Activated effector memory CD4-positive, alpha-beta T cell treated with anti-CD3 and anti-CD28 coated beads, Interleukin-2, amount 50 U/mL, for 16 hours (primary cell): ENCODE data around the gene RNU6-9.
"Not testable (repeated sequence)": the region's sequence is repeated elsewhere in the genome, so short reads cannot be mapped to it uniquely, and the experiment has no call there.

Experiments
- DNase-seq: peaks from one replicate; pipeline ENCODE4 v3.0.0-alpha.2; 2020

RNU6-9 gene

DNA sequence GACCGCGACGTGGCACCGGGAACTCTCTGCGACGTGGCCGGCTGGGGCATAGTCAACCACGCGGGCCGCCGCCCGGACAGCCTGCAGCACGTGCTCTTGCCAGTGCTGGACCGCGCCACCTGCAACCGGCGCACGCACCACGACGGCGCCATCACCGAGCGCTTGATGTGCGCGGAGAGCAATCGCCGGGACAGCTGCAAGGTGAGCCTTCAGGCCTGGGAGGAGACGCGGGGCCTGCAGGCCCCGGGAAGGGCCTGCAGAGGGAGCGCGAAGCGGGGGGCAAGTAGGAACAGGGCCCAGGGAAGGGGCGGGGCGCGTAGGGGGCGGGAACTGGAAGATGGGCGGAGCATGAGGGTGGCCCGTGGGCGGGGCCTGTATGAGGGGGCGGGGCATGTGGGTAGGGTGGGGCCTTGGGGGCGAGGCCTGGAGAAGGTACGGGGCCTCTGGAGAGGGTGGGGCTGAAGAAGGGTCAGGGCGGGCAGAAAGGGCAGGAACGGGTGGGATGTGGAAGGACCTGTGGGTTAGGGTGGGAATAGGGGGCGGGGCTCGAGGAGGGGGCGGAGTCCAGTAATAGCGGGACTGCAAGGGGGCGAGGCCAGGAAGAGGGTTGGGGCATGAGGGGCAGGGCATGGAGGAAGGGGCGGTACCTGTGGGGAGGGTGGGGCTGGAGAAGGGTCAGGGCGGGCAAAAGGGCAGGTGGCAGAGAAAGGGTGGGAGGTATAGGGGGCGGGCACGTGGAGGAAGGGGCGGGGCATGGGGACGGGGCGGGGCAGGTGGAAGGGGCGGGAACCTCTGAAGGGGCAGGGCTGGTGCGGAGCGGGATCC is 31.3 kb upstream of the RNU6-9 start:
- peak; percentile 88 for DNase-seq

- DNase-seq: peak; percentile 92
Measured at GRCh38 chr19:862581-863314, 30.5 kb upstream of the RNU6-9 start.

- no peak for DNase-seq
Measured at GRCh38 chr19:863315-863620, 30.0 kb upstream of the RNU6-9 start.

GRCh38 chr19:866769-867300 is 26.4 kb upstream of the RNU6-9 start:
- no peak for DNase-seq

DNA sequence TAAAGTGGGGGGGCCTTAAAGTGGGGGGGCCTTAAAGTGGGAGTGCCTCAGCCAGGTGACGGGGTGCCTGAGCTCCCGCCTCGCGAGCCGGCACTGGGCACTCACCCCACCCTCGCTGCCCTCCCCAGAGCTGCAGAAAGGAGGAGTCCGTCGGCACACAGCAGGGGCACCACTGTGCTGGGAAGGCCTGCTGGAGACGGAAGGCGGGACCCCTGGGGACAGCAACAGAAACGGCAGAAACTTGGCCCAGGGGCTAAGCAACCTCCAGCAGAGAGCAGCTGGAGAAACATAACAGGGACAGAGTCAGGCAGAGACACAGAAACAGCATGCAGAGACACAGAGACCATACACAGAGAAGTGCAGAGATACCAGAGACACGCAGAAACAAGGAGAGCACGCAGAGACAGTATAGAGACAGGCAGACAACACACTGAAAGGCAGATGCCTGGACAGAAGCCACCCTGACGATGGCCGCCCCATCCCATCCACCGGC is 25.9 kb upstream of the RNU6-9 start:
- DNase-seq: no peak

DNA sequence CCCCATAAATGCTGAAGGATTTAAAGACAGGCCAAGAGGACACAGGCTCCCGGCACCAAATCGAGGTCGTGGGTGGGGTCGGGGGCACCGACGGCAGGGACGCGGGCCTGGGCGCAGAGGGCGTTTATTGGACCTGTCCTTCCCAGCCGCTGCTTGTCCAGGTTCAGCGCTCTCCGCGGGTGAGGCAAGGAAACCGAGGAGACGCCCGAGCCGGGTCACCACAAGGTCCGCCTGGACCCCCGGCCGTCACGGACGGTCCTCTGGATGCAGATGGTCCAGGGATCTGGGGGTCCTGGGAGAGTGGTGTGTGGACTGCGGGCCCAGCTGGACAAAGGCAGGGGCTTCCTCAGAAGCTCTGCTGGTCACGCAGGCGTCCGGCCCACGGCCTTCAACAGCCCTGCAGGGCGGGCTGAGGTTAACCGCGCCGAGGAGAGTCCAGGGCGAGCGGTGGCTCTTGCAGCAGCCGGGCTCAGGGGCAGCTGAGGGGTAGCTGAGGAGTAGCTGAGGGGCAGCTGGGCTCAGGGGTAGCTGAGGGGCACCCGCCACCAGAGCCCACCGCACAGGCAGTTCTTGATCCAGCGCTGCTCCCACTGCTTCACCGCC is 25.3 kb upstream of the RNU6-9 start:
- no peak for DNase-seq

DNA sequence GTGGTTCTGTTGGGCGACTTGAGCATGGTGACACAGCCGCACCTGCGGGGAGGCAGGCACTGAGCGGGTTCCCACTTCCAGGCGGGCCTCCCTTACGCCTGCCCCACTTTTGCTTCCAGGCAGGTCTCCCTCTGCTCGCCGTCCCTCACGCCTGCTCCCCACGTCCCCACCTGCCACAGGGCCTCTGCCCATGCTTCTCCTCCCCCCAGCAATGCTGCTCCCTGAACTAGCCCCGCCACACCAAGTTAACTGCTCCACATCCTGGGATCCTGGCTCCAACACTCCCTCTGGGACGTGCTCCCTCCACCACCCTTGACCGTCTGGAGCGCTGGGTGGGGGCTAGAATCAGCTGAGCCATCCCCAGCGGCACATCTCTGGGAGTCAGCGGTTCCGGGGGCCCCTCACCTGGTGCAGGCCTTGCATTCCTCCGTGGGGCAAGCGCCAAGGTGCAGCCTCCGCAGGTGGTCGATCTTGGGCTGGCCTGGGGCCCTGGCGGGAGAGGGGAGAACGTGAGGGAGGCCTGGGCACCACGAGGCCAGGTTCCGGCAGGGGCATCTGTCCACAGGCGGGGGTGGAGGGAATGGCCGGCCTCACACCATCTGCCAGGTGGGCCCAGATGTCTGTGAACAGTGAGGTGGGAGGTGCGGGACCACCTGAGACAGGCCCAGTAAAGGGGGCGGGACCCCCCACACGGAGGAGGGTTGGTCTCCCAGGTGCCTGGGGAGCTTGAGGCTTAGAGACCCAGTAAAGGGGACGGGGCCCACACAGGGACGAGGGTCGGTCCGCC is 24.6 kb upstream of the RNU6-9 start:
- no peak for DNase-seq

DNA sequence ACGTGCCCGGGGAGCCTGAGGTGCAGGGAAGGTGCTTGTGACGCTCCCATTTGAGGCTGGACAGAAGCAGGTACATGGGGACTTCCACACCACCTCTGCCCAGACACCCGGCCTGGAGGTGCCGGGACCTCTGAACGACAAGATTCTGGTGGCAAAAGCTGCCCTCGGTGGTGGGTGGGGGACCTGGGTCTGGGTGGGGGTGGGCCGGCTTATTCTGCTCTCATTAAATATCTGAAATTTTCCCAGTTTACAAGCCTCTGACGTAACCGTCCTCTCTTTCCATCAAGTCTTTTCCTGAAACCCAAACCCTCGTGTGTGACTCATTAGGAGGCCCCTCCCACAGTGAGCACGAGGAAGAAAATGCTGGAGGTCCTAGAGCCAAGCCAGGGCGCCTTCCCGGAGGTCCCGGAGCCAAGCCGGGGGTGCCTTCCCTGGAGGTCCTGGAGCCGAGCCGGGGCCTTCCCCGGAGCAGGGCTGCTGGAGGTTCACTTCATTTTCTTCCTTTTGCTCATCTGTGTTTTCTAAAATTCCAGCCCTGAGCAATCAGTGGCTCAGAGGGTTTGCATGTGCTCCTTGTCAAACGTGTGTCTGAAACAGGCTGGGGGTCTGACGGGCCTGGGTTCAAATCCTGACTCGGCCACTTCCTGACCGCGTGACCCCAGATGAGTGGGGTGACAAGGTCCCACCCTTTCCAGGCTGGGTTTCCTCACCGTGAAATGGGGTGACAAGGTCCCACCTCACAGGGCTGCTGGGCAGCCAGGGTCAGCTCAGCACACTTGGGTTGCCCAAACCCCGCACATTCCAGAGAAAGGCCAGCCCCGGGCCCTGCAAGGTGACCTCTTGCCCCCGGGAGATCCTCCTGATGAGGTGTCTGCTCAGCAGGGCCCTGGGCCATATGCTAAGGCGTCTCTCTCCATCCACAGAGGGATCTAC is 23.8 kb upstream of the RNU6-9 start:
- no peak for DNase-seq

DNA sequence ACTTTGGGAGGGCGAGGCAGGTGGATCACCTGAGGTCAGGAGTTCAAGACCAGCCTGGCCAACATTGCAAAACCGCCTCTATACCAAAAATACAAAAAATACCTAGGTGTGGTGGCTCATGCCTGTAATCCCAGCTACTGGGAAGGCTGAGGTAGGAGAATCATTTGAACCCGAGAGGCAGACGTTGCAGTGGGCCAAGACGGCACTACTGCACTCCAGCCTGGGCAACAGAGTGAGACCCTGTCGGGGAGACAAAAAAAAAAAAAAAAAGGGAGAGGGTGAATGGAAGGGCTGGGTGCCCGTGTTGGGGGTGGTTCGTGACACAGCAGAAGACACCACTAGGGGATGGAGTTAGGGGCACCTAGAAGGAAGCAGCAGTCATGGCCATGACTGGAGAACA is 23.0 kb upstream of the RNU6-9 start:
- no peak for DNase-seq

GRCh38 chr19:870963-871401 is 22.3 kb upstream of the RNU6-9 start:
- no peak for DNase-seq

DNA sequence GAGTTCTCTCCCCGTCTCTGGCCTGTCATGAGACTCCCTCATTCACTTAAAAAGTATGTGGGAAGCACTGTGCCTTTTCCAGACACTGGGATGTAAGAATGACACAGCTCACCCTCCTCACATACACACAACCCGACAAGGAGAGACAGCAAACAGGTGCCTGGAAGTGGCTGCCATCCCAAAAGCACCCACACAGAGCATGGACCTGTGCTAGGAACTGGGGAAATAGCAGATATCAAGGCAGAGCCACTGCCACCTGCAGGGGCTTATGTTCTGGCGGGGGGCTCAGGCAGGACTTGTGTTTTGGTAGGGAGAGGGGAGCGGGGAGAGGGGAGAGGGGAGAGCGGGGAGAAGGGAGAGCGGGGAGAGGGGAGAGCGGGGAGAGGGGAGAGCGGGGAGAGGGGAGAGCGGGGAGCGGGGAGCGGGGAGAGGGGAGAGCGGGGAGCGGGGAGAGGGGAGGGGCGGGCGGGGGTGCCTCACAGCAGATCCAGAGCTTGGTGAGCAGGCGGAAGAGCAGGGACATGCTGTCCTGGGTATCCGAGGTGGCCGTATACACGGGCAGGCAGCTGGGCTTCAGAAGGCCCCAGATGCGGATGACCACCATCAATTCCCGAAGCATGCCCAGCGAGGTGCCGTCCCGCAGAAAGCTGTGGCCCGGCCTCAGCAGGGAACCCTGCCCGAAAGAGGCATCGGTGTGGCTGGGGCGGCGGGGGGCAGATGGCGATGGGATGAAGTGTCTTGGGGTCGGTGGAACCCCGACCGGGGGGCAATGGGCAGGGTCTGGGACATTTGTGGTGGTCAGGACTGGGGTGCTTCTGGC is 21.6 kb upstream of the RNU6-9 start:
- peak; percentile 80 for DNase-seq

- peak; percentile 92 for DNase-seq
Measured at GRCh38 chr19:872266-872951, 20.9 kb upstream of the RNU6-9 start.

DNA sequence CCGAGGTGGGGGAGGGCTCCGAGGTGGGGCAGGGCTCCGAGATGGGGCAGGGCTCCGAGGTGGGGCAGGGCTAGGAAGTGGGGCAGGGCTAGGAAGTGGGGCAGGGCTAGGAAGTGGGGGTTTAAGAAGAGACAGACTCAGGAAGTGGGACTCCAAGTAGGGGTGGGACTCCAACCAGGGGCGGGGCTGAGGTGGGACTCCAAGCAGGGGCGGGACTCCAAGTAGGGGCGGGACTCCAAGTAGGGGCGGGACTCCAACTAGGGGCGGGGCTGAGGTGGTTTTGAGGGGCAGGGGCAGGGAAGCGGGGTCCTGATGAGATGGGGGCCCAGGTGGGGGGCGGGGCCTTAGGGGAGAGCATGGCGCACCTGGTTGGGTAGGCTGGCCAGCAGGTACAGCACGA is 20.2 kb upstream of the RNU6-9 start:
- peak; percentile 84 for DNase-seq

DNA sequence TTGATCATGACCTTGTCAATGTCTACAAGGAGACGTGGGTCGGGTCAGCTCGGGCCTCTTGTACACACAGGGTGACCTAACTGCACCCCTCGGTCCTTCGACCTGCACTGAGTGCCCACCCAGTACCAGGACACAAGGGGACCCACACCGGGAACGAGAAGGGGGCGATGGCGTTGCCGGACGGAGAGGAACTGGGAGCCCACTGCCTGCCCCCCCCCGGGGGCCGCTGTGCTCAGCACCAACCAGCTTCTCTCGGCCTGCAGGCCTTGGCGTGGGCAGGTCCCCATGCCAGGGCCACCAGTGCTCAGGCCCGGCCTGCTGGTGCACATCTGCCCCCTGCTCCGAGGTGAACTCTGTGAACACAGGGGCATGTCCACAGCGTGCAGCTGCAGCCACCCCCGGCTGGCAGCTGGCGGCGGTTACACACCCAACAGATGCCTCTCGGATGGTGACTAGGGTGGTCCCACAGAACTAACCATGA is 19.7 kb upstream of the RNU6-9 start:
- DNase-seq: no peak

GRCh38 chr19:875265-875879 is 17.9 kb upstream of the RNU6-9 start:
- no peak for DNase-seq

GRCh38 chr19:876089-876488 is 17.2 kb upstream of the RNU6-9 start:
- no peak for DNase-seq

DNA sequence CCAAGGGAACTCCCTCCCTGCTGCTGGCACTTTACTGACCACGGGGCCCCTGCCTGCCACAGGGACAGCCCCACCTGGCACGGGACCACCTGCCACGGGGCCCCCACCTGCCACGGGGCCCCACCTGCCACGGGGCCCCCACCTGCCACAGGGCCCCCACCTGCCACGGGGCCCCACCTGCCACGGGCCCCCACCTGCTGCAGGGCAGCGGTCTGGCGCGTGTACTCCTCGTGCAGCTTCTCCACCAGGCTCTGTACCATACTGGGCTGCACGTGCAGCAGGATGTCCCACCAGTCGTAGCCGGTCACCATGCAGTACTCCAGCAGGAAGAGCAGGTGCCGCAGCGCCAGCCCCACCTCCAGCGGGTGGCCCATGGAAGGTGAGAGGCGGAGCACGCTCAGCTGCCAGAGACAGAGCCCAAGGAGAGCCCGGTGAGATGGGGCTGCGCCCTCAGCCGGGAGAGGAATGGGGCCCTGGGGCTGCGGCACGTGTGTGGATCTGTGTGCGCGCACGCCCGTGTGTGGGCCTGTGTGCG is 16.4 kb upstream of the RNU6-9 start:
- DNase-seq: no peak

- DNase-seq: not testable (repeated sequence)
Measured at GRCh38 chr19:877992-878660, 15.2 kb upstream of the RNU6-9 start.
